Measurements from ENCODE around the gene CHSY3.

Gene CHSY3

GRCh38 chr5:130227699-130228098 is 323.4 kb downstream of the CHSY3 start:
- H3K9me3 ChIP-seq (ENCODE audit: control insufficient read depth, low read length) = no peaks in the 10 kb centered on the region
- H3K4me3 ChIP-seq (ENCODE audit: insufficient read depth, low read depth, low read length) = no peak overlapping the region
- WGBS, 2 experiments = 80% methylated on average over 4 of the region's 4 CpGs; no CpG with 5 or more reads in 1 of the 2 experiments
- H3K36me3 ChIP-seq (ENCODE audit: control insufficient read depth, insufficient read depth, low read length) = no peaks in the 10 kb centered on the region
- H3K27ac ChIP-seq (ENCODE audit: insufficient read depth, low read depth, low read length, poor library complexity, severe bottlenecking) = no peak overlapping the region
- no peaks in the 10 kb centered on the region for H3K27me3 ChIP-seq (ENCODE audit: control insufficient read depth, insufficient read depth, low read length, poor library complexity, severe bottlenecking)
- no peaks in the 10 kb centered on the region for H3K4me1 ChIP-seq (ENCODE audit: control insufficient read depth, insufficient read depth, low read length)

- H3K4me1 ChIP-seq (ENCODE audit: control insufficient read depth, insufficient read depth, low read length) = no peaks in the 10 kb centered on the region
- H3K9me3 ChIP-seq (ENCODE audit: control insufficient read depth, low read length) = no peaks in the 10 kb centered on the region
- no peaks in the 10 kb centered on the region for H3K27me3 ChIP-seq (ENCODE audit: control insufficient read depth, insufficient read depth, low read length, poor library complexity, severe bottlenecking)
- no peak overlapping the region for H3K4me3 ChIP-seq (ENCODE audit: insufficient read depth, low read depth, low read length)
- 97 to 100% methylated on average over 1 of the region's 1 CpG for WGBS, 2 experiments
- H3K36me3 ChIP-seq (ENCODE audit: control insufficient read depth, insufficient read depth, low read length) = no peaks in the 10 kb centered on the region
- H3K27ac ChIP-seq (ENCODE audit: insufficient read depth, low read depth, low read length, poor library complexity, severe bottlenecking) = no peak overlapping the region
Measured at GRCh38 chr5:130231786-130232185, 327.5 kb downstream of the CHSY3 start.

GRCh38 chr5:130234816-130235215 is 330.6 kb downstream of the CHSY3 start:
- WGBS, 2 experiments = 91 to 95% methylated on average over 1 of the region's 1 CpG
- Histone ChIP-seq H3K27me3 (ENCODE audit: control insufficient read depth, insufficient read depth, low read length, poor library complexity, severe bottlenecking) (no peaks in the 10 kb centered on the region), H3K36me3 (ENCODE audit: control insufficient read depth, insufficient read depth, low read length) (no peaks in the 10 kb centered on the region), H3K9me3 (ENCODE audit: control insufficient read depth, low read length) (no peaks in the 10 kb centered on the region), H3K4me3 (ENCODE audit: insufficient read depth, low read depth, low read length) (no peak overlapping the region), H3K4me1 (ENCODE audit: control insufficient read depth, insufficient read depth, low read length) (no peaks in the 10 kb centered on the region), H3K27ac (ENCODE audit: insufficient read depth, low read depth, low read length, poor library complexity, severe bottlenecking) (no peak overlapping the region)
